NCI-H146 (cell line): ENCODE data around the gene KIZ.
"Not testable (repeated sequence)": the region's sequence is repeated elsewhere in the genome, so short reads cannot be mapped to it uniquely, and the experiment has no call there.

Source experiments
- DNase-seq: peaks from one replicate; lab custom pipeline; 2025; lab: John Stamatoyannopoulos, UW

KIZ gene

GRCh38 chr20:21139881-21140566 is 14.1 kb downstream of the KIZ start:
- DNase-seq: no peak

GRCh38 chr20:21141825-21142224 is 15.9 kb downstream of the KIZ start:
- no peak for DNase-seq

- DNase-seq: no peak
Observed at GRCh38 chr20:21143194-21143890, 17.5 kb downstream of the KIZ start.

- DNase-seq: no peak
Observed at GRCh38 chr20:21145424-21145823, 19.5 kb downstream of the KIZ start.

- no peak for DNase-seq
Observed at GRCh38 chr20:21146215-21146614, 20.3 kb downstream of the KIZ start.

GRCh38 chr20:21147593-21147992 is 21.7 kb downstream of the KIZ start:
- no peak for DNase-seq

GRCh38 chr20:21149344-21149743 is 23.5 kb downstream of the KIZ start:
- DNase-seq: no peak

GRCh38 chr20:21151791-21152190 is 25.9 kb downstream of the KIZ start:
- no peak for DNase-seq

- no peak for DNase-seq
Observed at GRCh38 chr20:21154692-21155091, 28.8 kb downstream of the KIZ start.

- no peak for DNase-seq
Observed at GRCh38 chr20:21155268-21155667, 29.4 kb downstream of the KIZ start.

GRCh38 chr20:21156266-21156665 is 30.4 kb downstream of the KIZ start:
- DNase-seq: no peak

GRCh38 chr20:21157006-21157405 is 31.1 kb downstream of the KIZ start:
- DNase-seq: no peak

- DNase-seq: no peak
Observed at GRCh38 chr20:21159658-21160380, 33.9 kb downstream of the KIZ start.

GRCh38 chr20:21161926-21162325 is 36.0 kb downstream of the KIZ start:
- no peak for DNase-seq

- DNase-seq: no peak
Observed at GRCh38 chr20:21162631-21163030, 36.7 kb downstream of the KIZ start.

GRCh38 chr20:21166801-21167200 is 40.9 kb downstream of the KIZ start:
- no peak for DNase-seq

- DNase-seq: no peak
Observed at GRCh38 chr20:21167261-21167660, 41.4 kb downstream of the KIZ start.

- not testable (repeated sequence) for DNase-seq
Observed at GRCh38 chr20:21168061-21168460, 42.2 kb downstream of the KIZ start.

- DNase-seq: no peak
Observed at GRCh38 chr20:21172626-21173025, 46.7 kb downstream of the KIZ start.

- DNase-seq: no peak
Observed at GRCh38 chr20:21173485-21173884, 47.6 kb downstream of the KIZ start.

GRCh38 chr20:21174516-21175239 is 48.8 kb downstream of the KIZ start:
- DNase-seq: no peak

- no peak for DNase-seq
Observed at GRCh38 chr20:21175433-21175832, 49.6 kb downstream of the KIZ start.
